Gastrocnemius medialis (tissue), 4 donors: Measurements from ENCODE around the gene CPLANE2.

Source experiments
- CTCF ChIP-seq, 5 experiments: fragments of 450-650 bp in 3 of 5; fragments of 200-600 bp in 2 of 5; sonication (generic) in 2 of 5; IDR thresholded peaks in 4 of 5; conservative IDR thresholded peaks in 1 of 5; 1 replicate in 4 of 5; 2 replicates in 1 of 5; pipeline ENCODE4 v1.5.1; 2016 to 2019; ENCODE audit warnings: antibody characterized with exemption in 5 of 5, mild to moderate bottlenecking in 3 of 5, moderate library complexity in 3 of 5
- POLR2A ChIP-seq, 2 donors: fragments of 450-650 bp; IDR thresholded peaks; one replicate each; pipeline ENCODE4 v1.6.1; 2017; ENCODE audit warnings: antibody characterized with exemption in 2 of 2, mild to moderate bottlenecking in 2 of 2, moderate library complexity in 2 of 2

GRCh38 chr1:16248007-16248436, 11.0 kb upstream of the CPLANE2 start:
- TF ChIP-seq CTCF (IDR thresholded peaks at IDR 0.05 in 4 of 5, conservative IDR thresholded peaks at IDR 0.05 in 1 of 5) = no peak
- no peak for TF ChIP-seq POLR2A (IDR thresholded peaks at IDR 0.05)
